Calu3 (cell line): ENCODE measurements around the gene ADAT3. TPM values are rescaled to one million over a fixed set of nuclear protein-coding genes. Genes with fewer than 3 reads are reported as not detected.

Experiments
- BruUV-seq: library from RNA; stranded (reverse); fragments of 400-500 nt; replicated peaks from 2 replicates; lab custom pipeline; 2021; lab: Mats Ljungman, UMichigan
- CTCF ChIA-PET: fragments of 300-600 bp; sonication (Branson Sonifier 250); formaldehyde crosslinking; loops from one replicate; lab custom pipeline; 2022; ENCODE audit warnings: antibody characterized with exemption; lab: Charles Lee
- DNase-seq: peaks from one replicate; pipeline ENCODE4 v3.0.0; 2022
- H3K27ac Mint-ChIP-seq: one replicate; pipeline ENCODE4 v1.8.0; 2022; ENCODE audit warnings: mixed read lengths; ENCODE audit not compliant: unreplicated experiment
- H3K27me3 Mint-ChIP-seq: one replicate; pipeline ENCODE4 v1.8.0; 2022; ENCODE audit warnings: mixed read lengths; ENCODE audit not compliant: unreplicated experiment
- H3K36me3 Mint-ChIP-seq: one replicate; pipeline ENCODE4 v1.8.0; 2022; ENCODE audit warnings: mild to moderate bottlenecking, moderate library complexity, mixed read lengths; ENCODE audit not compliant: insufficient read depth, unreplicated experiment
- H3K4me1 Mint-ChIP-seq: one replicate; pipeline ENCODE4 v1.8.0; 2022; ENCODE audit warnings: mild to moderate bottlenecking, low read depth, mixed read lengths; ENCODE audit not compliant: unreplicated experiment
- H3K4me3 Mint-ChIP-seq: one replicate; pipeline ENCODE4 v1.8.0; 2022; ENCODE audit warnings: mild to moderate bottlenecking, low read depth, moderate library complexity, mixed read lengths; ENCODE audit not compliant: unreplicated experiment
- H3K9me3 Mint-ChIP-seq: one replicate; pipeline ENCODE4 v1.8.0; 2022; ENCODE audit warnings: low read depth, mixed read lengths; ENCODE audit not compliant: unreplicated experiment
- intact Hi-C: fragments of 100-400 bp; cut with micrococcal nuclease; formaldehyde crosslinking; loops from one replicate; pipeline ENCODE4 v1.10.0; 2022; ENCODE audit not compliant: unreplicated experiment
- total RNA-seq: library from RNA; stranded (reverse); gene quantifications from 2 replicates; pipeline ENCODE4 v1.2.3, GENCODE V29; 2022
- TF ChIP-seq, protein P1 (sequence below): fragments of 200-600 bp; IDR thresholded peaks from one replicate; pipeline ENCODE4 v1.8.0; 2022; ENCODE audit warnings: antibody characterized with exemption; ENCODE audit not compliant: unreplicated experiment

ADAT3 gene
- total RNA-seq, 1 experiment from 2014 or later, result 6.7 TPM

DNA sequence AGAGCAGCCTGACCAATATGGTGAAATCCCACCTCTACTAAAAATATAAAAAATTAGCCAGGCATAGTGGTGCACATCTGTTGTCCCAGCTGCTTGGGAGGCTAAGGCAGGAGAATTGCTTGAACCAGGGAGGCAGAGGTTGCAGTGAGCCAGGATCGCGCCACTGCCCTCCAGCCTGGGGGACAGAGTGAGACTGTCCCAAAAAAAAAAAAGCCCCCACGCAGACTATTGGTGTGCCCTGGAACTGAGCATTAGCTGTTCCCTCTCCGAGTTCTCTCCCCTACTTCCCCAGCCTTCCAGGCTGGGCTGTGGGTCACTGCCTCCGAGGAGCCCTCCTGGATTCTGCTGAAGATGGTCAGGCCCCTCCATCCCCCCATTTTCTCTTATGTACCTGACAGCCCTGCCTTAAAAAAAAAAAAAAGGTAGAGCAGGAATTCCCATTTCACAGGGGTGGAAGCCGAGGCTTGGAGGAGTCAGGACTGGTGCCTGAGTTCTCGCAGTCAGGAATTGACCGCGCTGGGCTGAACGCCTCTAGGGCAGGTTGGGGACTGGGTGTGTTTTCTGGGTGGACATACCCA, 1.9 kb downstream of the ADAT3 start:
- no TSS peak for BruUV-seq
- H3K4me3 Mint-ChIP-seq, result peak overlapping the region; percentile 58
- H3K4me1 Mint-ChIP-seq, result peaks cover 9% of the 10 kb centered on the region
- TF ChIP-seq, protein P1, sequence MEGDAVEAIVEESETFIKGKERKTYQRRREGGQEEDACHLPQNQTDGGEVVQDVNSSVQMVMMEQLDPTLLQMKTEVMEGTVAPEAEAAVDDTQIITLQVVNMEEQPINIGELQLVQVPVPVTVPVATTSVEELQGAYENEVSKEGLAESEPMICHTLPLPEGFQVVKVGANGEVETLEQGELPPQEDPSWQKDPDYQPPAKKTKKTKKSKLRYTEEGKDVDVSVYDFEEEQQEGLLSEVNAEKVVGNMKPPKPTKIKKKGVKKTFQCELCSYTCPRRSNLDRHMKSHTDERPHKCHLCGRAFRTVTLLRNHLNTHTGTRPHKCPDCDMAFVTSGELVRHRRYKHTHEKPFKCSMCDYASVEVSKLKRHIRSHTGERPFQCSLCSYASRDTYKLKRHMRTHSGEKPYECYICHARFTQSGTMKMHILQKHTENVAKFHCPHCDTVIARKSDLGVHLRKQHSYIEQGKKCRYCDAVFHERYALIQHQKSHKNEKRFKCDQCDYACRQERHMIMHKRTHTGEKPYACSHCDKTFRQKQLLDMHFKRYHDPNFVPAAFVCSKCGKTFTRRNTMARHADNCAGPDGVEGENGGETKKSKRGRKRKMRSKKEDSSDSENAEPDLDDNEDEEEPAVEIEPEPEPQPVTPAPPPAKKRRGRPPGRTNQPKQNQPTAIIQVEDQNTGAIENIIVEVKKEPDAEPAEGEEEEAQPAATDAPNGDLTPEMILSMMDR, result no peak
- no peaks in the 10 kb centered on the region for H3K27me3 Mint-ChIP-seq
- peaks cover 39% of the 10 kb centered on the region for H3K36me3 Mint-ChIP-seq
- H3K27ac Mint-ChIP-seq, result no peak overlapping the region
- H3K9me3 Mint-ChIP-seq, result no peaks in the 10 kb centered on the region
- intact Hi-C loops, result no loop called here
- CTCF ChIA-PET, result interaction anchor here (0.6 to 1.3 kb wide), 3 partner anchors 10 to 22 kb away, joined by 3 to 4 read pairs (median 4); no protein-coding TSS in a partner anchor
- DNase-seq, result no peak

DNA sequence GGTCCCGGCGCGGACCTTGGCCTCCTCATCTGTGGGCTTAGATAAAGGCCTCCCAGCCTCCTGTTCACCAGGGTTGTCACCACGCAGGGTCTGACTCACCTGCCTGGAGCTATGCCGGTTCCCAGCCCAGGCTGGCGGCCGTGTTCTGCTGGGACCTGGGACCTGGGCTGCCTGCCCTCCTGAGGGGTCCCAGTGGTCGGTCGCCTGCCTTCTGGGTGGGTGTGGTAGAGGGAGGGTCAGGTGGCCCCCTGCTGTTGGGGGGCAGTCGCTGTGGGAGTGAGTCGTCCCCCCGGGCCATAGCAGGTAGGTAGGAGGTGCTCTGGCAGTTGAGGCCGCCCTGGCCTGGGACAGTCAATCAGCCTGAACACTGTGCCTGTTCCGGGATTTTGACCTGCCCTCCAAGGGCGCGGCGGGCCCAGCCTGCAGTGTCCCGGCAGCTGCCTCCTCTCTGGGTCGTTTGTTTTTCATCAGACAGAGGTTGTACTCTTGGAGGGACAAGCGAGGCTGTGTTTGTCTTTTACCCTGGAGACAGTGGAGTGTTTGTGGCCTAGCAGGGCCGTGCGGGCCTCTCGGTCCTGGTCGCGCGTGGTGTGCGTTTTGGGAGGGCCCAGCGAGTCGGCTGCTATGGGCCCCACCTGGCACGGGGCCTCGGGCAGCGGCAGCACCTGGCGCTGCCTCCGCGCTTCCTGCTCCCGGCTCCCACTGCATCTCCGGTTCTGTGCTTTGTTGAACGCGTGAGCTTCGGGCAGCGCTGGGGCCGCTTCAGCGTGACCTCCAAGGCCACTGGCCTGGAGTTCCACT, 2.6 kb downstream of the ADAT3 start:
- peak; percentile 63 for DNase-seq
- H3K27ac Mint-ChIP-seq, result no peak overlapping the region

DNA sequence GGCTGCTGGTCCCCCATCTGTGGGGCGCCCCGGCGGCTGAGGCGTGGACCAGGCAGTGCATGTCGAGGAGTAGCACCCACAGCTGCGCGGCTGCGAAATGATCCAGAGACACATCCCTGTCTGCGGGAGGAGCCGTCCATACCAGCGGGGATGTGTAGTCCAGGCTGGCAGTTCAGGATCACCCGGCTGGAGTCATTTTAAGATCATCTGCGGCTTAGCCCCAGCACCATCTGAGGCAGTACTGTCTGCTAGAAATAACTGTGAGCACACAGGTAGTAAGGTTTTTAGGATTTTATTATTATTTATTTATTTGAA, 3.1 kb downstream of the ADAT3 start:
- peak overlapping the region; percentile 58 for H3K4me3 Mint-ChIP-seq
- H3K4me1 Mint-ChIP-seq, result peaks cover 9% of the 10 kb centered on the region
- H3K36me3 Mint-ChIP-seq, result peaks cover 39% of the 10 kb centered on the region
- intact Hi-C loops, result no loop called here
- no peak for DNase-seq
- no peaks in the 10 kb centered on the region for H3K27me3 Mint-ChIP-seq
- H3K9me3 Mint-ChIP-seq, result no peaks in the 10 kb centered on the region
- no TSS peak for BruUV-seq
- no peak overlapping the region for H3K27ac Mint-ChIP-seq
- TF ChIP-seq, protein P1, result no peak
- CTCF ChIA-PET, result interaction anchor here (0.6 to 1.3 kb wide), 2 partner anchors 11 to 34 kb away, joined by 3 to 4 read pairs; no protein-coding TSS in a partner anchor

More for the DNA sequence above, 2.6 kb downstream of the ADAT3 start:
- peaks cover 9% of the 10 kb centered on the region for H3K4me1 Mint-ChIP-seq
- intact Hi-C loops, result no loop called here
- H3K27me3 Mint-ChIP-seq, result no peaks in the 10 kb centered on the region
- H3K36me3 Mint-ChIP-seq, result peaks cover 39% of the 10 kb centered on the region
- BruUV-seq, result no TSS peak
- CTCF ChIA-PET, result interaction anchor here (0.6 to 1.3 kb wide), 4 partner anchors 10 to 33 kb away, joined by 3 to 4 read pairs (median 4); no protein-coding TSS in a partner anchor
- H3K4me3 Mint-ChIP-seq, result peak overlapping the region; percentile 58
- no peaks in the 10 kb centered on the region for H3K9me3 Mint-ChIP-seq
- TF ChIP-seq, protein P1, result no peak

DNA sequence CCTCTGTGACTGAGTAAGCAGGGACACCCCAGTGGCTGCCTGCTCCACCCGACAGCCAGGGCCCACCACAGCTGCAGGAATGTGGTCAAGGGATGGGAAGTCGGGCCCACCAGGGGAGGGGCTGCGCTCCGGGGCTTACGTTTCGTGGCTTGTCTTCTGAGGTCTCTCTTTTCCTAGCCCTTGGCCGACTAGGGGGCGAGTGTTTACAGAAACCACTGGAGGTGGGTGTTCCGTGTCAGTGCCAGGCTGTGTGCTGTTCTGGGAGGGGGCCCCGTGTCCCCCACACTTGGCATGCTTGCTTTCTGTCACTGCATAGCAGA, 4.5 kb downstream of the ADAT3 start:
- Mint-ChIP-seq H3K27me3 (no peaks in the 10 kb centered on the region), H3K9me3 (no peaks in the 10 kb centered on the region), H3K36me3 (peaks cover 33% of the 10 kb centered on the region), H3K4me1 (peaks cover 1% of the 10 kb centered on the region), H3K4me3 (no peak overlapping the region), H3K27ac (no peak overlapping the region)
- intact Hi-C loops, result no loop called here
- CTCF ChIA-PET, result no interaction called here
- TF ChIP-seq, protein P1, result no peak
- no TSS peak for BruUV-seq
- no peak for DNase-seq
